Measurements from ENCODE around the gene ENPP4.

Gene ENPP4

DNA sequence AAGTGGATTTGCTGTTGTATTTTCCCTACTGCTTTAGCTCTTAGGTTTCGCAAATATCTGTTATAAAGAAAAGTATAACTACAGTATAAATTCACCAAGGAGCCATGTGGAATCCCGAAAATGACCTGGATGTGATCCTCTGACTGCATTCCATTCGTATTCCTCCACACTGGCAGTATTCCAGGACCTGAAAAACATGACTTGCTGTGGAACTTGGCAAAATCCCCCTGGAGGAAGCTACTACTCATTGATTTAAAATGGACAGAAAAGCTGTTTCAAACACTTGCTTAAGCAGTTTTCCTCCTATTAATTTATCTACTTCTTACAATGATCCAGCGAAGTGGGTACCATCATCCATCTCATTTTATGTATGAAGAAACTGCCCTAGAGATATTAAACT lies 54.3 kb downstream of the ENPP4 start:
- Mint-ChIP-seq H3K9me3 (no peaks in the 10 kb centered on the region), H3K27ac (ENCODE audit: low read depth) (no peak overlapping the region), H3K27me3 (peaks cover 25% of the 10 kb centered on the region), H3K4me1 (no peaks in the 10 kb centered on the region), H3K36me3 (ENCODE audit: insufficient read depth) (no peaks in the 10 kb centered on the region), H3K4me3 (no peak overlapping the region)
- DNase-seq (ENCODE audit: low spot score in 2 of 2), result no peak
- ATAC-seq (replicated peaks; ENCODE audit: extremely low read depth, poor library complexity, severe bottlenecking), result no peak

DNA sequence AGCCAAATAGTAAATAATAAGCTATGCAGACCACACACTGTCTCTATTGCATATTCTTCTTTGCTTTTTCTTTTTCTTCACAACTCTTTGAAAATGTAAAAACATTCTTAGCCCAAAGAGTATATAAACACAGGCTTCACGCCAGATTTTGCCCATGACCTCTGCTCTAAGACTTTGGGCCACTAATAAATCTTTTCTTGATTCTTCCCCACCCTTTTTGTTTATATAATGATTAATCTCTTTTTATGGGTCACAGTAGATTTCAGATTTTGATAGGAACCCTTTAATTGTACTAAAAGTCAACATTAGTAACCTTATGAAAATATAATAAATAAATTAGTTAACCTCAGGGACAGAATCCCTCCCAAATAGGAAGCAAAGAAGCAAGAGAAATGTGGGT lies 56.8 kb downstream of the ENPP4 start:
- ATAC-seq (replicated peaks; ENCODE audit: extremely low read depth, poor library complexity, severe bottlenecking) (no peak), DNase-seq (ENCODE audit: low spot score in 2 of 2) (no peak)
- H3K4me3 Mint-ChIP-seq, result no peak overlapping the region
- no peaks in the 10 kb centered on the region for H3K36me3 Mint-ChIP-seq (ENCODE audit: insufficient read depth)
- no peak overlapping the region for H3K27ac Mint-ChIP-seq (ENCODE audit: low read depth)
- H3K9me3 Mint-ChIP-seq, result no peaks in the 10 kb centered on the region
- H3K27me3 Mint-ChIP-seq, result peaks cover 25% of the 10 kb centered on the region
- H3K4me1 Mint-ChIP-seq, result no peaks in the 10 kb centered on the region

DNA sequence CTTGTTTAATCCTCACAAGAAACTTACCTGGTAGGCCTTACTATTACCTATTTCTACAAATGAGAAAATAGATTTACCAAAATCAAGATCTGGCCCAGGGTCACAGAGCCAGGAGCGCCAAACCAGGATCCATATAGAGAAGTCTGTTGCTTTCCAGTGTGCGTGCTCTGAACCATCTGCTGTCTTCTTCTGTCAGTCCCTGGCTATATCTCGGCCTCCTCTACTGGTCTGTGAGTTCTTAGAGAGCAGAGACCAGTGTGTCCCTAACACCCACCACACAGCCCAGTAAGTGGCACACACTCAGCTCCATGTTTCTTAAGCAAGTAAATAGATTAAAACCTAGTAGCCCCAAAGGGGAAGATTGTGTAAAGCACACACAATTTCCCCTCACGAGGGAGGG lies 59.9 kb downstream of the ENPP4 start:
- no peak overlapping the region for H3K27ac Mint-ChIP-seq (ENCODE audit: low read depth)
- no peak for DNase-seq (ENCODE audit: low spot score in 2 of 2)
- no peaks in the 10 kb centered on the region for H3K36me3 Mint-ChIP-seq (ENCODE audit: insufficient read depth)
- no peaks in the 10 kb centered on the region for H3K4me1 Mint-ChIP-seq
- H3K27me3 Mint-ChIP-seq, result peaks cover 30% of the 10 kb centered on the region
- no peak for ATAC-seq (replicated peaks; ENCODE audit: extremely low read depth, poor library complexity, severe bottlenecking)
- no peaks in the 10 kb centered on the region for H3K9me3 Mint-ChIP-seq
- H3K4me3 Mint-ChIP-seq, result no peak overlapping the region

DNA sequence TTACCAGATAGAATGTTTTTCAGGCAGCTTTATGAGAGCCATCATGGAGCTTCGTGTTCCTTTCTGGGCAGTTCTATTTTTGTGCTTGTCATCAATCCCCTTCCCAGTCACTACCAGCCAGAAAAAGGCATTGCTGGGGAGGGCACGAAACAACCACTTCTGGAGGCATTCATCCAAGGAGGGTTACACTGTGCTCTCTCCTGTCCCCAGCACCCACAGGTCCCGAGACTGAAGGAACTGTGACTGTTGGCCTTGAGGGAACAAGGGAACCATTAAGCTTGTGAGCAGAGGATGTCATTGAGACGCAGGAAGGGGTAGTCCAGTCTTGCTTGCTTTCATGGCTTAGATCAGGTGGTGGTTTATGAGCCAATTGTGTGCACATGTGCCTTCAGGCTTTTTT lies 61.1 kb downstream of the ENPP4 start:
- peaks cover 19% of the 10 kb centered on the region for H3K27me3 Mint-ChIP-seq
- no peak overlapping the region for H3K4me3 Mint-ChIP-seq
- no peaks in the 10 kb centered on the region for H3K4me1 Mint-ChIP-seq
- no peak overlapping the region for H3K27ac Mint-ChIP-seq (ENCODE audit: low read depth)
- no peaks in the 10 kb centered on the region for H3K36me3 Mint-ChIP-seq (ENCODE audit: insufficient read depth)
- DNase-seq (ENCODE audit: low spot score in 2 of 2), result no peak
- no peak for ATAC-seq (replicated peaks; ENCODE audit: extremely low read depth, poor library complexity, severe bottlenecking)
- no peaks in the 10 kb centered on the region for H3K9me3 Mint-ChIP-seq

DNA sequence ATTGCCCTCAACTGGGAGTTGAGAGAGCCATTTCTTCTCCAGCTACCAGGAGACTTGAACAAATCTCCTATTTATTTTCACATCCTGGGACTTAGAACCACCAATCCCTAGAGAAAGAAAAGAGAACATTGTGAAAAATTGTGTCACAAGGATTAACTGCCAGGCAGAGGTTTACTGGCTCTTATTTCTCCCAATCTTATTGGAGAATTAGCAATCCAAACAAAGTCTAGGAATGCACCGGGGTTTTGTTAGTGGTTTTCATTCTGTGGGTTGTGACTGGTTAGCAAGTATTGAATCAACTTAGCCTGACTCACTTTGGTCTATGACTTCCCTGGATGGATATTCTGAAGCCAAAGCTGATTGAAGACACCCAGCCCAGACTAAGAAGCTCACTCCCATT lies 62.2 kb downstream of the ENPP4 start:
- no peaks in the 10 kb centered on the region for H3K9me3 Mint-ChIP-seq
- DNase-seq (ENCODE audit: low spot score in 2 of 2), result no peak
- ATAC-seq (replicated peaks; ENCODE audit: extremely low read depth, poor library complexity, severe bottlenecking), result no peak
- H3K27me3 Mint-ChIP-seq, result peaks cover 10% of the 10 kb centered on the region
- H3K4me3 Mint-ChIP-seq, result no peak overlapping the region
- H3K4me1 Mint-ChIP-seq, result no peaks in the 10 kb centered on the region
- no peaks in the 10 kb centered on the region for H3K36me3 Mint-ChIP-seq (ENCODE audit: insufficient read depth)
- no peak overlapping the region for H3K27ac Mint-ChIP-seq (ENCODE audit: low read depth)
